ENCODE data around the gene STX12.
"Not testable (repeated sequence)": the region's sequence is repeated elsewhere in the genome, so short reads cannot be mapped to it uniquely, and the experiment has no call there.

STX12 gene

GRCh38 chr1:27849951-27850350 lies 76.9 kb downstream of the STX12 start:
- no peak for DNase-seq (ENCODE audit: low read depth)
- no peak overlapping the region for H3K4me3 ChIP-seq (ENCODE audit: low read depth, low read length)
- TF ChIP-seq, protein P1, sequence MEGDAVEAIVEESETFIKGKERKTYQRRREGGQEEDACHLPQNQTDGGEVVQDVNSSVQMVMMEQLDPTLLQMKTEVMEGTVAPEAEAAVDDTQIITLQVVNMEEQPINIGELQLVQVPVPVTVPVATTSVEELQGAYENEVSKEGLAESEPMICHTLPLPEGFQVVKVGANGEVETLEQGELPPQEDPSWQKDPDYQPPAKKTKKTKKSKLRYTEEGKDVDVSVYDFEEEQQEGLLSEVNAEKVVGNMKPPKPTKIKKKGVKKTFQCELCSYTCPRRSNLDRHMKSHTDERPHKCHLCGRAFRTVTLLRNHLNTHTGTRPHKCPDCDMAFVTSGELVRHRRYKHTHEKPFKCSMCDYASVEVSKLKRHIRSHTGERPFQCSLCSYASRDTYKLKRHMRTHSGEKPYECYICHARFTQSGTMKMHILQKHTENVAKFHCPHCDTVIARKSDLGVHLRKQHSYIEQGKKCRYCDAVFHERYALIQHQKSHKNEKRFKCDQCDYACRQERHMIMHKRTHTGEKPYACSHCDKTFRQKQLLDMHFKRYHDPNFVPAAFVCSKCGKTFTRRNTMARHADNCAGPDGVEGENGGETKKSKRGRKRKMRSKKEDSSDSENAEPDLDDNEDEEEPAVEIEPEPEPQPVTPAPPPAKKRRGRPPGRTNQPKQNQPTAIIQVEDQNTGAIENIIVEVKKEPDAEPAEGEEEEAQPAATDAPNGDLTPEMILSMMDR (IDR thresholded peaks at IDR 0.05; ENCODE audit: insufficient read depth, low read depth, low read length, missing control alignments) = no peak

GRCh38 chr1:27855085-27855484 lies 82.1 kb downstream of the STX12 start:
- TF ChIP-seq, protein P1 (IDR thresholded peaks at IDR 0.05; ENCODE audit: insufficient read depth, low read depth, low read length, missing control alignments) = no peak

DNA sequence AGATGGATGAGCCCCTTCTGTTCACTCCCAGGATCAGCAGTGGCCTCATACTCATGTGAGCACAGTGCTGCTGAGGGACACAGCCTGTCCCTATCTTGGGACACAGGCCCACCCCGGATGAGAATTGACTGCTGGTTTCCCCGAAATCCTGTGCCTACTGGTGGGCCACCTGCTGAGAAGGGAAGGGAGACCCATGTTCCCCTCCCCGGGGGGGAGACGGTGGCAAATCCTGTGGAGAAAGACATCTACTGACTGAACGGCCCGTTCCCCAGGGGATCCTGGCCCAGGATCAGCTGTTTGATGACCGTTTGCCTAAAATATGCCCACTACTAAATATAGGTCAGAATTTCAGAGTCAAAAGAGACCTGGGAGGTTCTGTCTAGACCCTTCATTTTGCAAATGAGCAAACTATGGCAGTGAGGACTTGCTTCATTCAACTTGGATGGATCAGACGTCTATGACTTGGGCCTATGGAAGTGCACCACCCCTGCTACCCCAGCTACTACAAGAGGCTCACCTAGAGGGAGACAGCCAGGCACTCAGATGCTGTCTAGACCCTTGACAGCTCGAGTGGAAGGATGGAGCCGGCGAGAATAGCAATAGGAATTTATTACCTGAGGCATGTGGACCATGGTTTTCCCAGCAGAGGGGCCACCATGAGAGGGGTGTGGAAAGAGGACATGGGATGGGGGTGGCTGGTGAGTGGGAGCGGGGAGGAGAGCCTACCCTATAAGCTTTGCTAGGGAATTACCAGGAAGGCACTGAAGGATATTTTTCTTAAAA lies 83.7 kb downstream of the STX12 start:
- TF ChIP-seq, protein P1 (IDR thresholded peaks at IDR 0.05; ENCODE audit: insufficient read depth, low read depth, low read length, missing control alignments) = no peak
- DNase-seq (ENCODE audit: low read depth) = no peak
- no peak overlapping the region for H3K4me3 ChIP-seq (ENCODE audit: low read depth, low read length)

More at GRCh38 chr1:27855085-27855484, 82.1 kb downstream of the STX12 start:
- no peak overlapping the region for H3K4me3 ChIP-seq (ENCODE audit: low read depth, low read length)
- no peak for DNase-seq (ENCODE audit: low read depth)

DNA sequence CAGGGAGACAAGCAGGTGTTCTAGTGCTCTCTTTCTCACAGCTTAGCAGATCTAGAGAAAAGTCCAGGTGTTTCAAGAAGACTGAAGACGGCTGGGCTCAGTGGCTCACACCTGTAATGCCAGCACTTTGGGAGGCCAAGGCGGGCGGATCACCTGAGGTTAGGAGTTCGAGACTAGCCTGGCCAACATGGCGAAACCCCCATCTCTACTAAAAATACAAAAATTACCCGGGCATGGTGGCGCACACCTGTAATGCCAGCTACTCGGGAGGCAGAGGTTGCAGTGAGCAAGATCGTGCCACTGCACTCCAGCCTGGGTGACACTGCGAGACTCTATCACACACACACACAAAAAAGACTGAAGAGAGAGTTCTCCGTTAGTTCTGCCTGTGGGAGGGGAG lies 84.5 kb downstream of the STX12 start:
- not testable (repeated sequence) for DNase-seq (ENCODE audit: low read depth); H3K4me3 ChIP-seq (ENCODE audit: low read depth, low read length)

DNA sequence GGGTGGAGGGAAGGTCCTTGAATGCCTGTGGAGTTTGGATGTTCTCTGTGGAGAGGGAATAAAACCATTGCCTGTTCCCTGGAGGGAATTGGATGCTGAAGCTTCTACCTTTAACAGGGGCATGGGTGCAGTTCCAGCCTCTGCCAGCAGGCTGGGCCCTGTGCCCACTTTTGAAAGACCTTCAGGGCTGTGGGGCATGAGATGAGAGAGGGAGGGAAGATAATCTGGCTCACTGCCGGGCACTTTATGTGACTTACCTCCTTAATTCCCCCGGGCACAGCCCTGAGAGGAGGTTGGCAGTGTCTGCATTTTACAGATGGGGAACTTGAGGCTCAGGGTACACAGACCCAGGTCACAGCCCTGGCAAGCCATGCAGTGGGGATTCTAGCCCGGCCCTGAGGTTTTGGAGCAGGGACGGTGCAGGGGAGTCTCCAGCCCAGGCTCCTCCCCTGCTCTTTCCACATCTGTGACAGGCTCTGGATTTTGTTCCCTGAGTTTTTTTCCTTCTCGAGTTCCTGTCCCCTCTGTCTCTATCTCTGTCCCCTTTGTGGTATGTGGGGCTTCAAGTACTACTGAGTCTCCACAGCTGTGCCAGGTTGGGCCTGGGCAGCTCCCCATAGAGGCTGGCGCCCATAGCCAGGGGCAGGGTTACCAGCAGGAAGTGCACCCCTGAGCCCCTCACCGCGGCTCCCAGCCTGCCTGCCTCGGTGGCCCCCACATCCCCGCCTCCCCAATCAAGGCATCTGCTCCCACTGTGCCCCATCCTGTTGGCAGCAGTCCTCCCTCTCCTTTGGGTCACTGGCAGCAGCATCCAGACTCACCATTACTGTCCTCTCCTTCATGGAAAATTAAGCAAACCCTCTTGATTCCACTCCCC lies 85.3 kb downstream of the STX12 start:
- TF ChIP-seq, protein P1 (IDR thresholded peaks at IDR 0.05; ENCODE audit: insufficient read depth, low read depth, low read length, missing control alignments) = peak; percentile 100
- no peak overlapping the region for H3K4me3 ChIP-seq (ENCODE audit: low read depth, low read length)
- DNase-seq (ENCODE audit: low read depth) = peak; percentile 85

DNA sequence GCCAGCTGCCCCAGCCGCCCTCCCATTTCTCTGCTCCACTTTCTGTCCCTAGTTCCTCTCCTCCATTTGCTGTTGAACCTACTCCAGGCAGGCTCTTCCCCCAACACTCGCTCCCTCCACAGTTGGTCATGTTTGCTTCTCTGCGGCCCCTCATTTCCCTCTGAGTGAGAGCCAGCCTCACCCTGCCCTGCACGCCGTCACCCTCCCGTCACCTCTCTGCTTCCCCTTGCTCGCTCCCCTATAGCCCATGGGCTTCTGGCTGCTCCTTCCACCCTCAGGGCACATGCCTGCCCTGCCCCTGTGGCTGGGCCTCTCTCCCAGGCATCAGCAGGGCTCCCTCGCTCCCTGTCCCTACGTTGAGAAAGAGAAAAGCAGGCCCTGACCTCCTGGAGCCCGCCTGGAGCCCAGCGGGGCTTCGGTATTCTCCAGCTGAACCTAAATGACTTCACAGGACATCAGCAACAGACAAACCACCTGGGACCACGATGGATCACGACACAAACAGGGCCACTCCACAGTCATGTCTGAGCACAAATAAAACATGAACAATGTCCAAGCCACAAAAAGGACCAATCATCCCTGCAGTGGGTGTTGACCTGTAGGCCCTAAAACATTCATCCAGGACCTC lies 86.0 kb downstream of the STX12 start:
- TF ChIP-seq, protein P1 (IDR thresholded peaks at IDR 0.05; ENCODE audit: insufficient read depth, low read depth, low read length, missing control alignments) = no peak
- DNase-seq (ENCODE audit: low read depth) = no peak

GRCh38 chr1:27861436-27861835 lies 88.4 kb downstream of the STX12 start:
- TF ChIP-seq, protein P1 (IDR thresholded peaks at IDR 0.05; ENCODE audit: insufficient read depth, low read depth, low read length, missing control alignments) = no peak
- DNase-seq (ENCODE audit: low read depth) = no peak
- H3K4me3 ChIP-seq (ENCODE audit: low read depth, low read length) = no peak overlapping the region

More for the DNA sequence above, 86.0 kb downstream of the STX12 start:
- H3K4me3 ChIP-seq (ENCODE audit: low read depth, low read length) = no peak overlapping the region

Measured in GM12865 (cell line).